SK-N-SH (cell line): ENCODE measurements around the gene EXOC6B. TPM values are rescaled to one million over a fixed set of nuclear protein-coding genes. Genes with fewer than 3 reads are reported as not detected.

ENCODE experiments used
- CTCF ChIA-PET: fragments of 300-600, 350-600 bp; formaldehyde crosslinking; extraction: SDS; loops from one replicate; lab custom pipeline; 2021; lab: Yijun Ruan, JAX
- POLR2A ChIA-PET: fragments of 350-600 bp; sonication (Branson Sonifier 250); formaldehyde crosslinking; extraction: SDS; loops from one replicate; lab custom pipeline; 2020; ENCODE audit warnings: antibody characterized with exemption, inconsistent platforms; lab: Yijun Ruan, JAX
- DNase-seq: peaks from one replicate; pipeline ENCODE4 v3.0.0; 2012
- H2AFZ ChIP-seq: fragments of 200-600 bp; sonication (generic); 2 replicates; pipeline ENCODE4 v1.8.1; 2016; ENCODE audit warnings: antibody characterized with exemption, mild to moderate bottlenecking, low read depth
- H3F3A ChIP-seq: fragments of 200-600 bp; sonication (generic); replicated peaks from 2 replicates; pipeline ENCODE3; 2016; ENCODE audit warnings: antibody characterized with exemption, mild to moderate bottlenecking; ENCODE audit not compliant: insufficient read depth
- H3K27ac ChIP-seq, 2 experiments: fragments of 200-500 bp in 1 of 2; fragments of 200-600 bp in 1 of 2; sonication (Bioruptor generic) in 1 of 2; sonication (generic), shearing (Covaris generic) in 1 of 2; 2 replicates each; pipeline versions ENCODE4 v1.5.1 to v1.6.1; 2014 to 2016; ENCODE audit warnings: low read depth in 2 of 2, inconsistent platforms in 1 of 2, low read length in 1 of 2, mild to moderate bottlenecking in 1 of 2, mixed read lengths in 1 of 2
- H3K27me3 ChIP-seq: fragments of 200-600 bp; sonication (generic), shearing (Covaris generic); 2 replicates; pipeline ENCODE4 v1.6.1; 2016; ENCODE audit warnings: mixed run types; ENCODE audit not compliant: insufficient read depth
- H3K36me3 ChIP-seq, 2 experiments: fragments of 200-500 bp in 1 of 2; fragments of 200-600 bp in 1 of 2; sonication (Bioruptor generic) in 1 of 2; sonication (generic) in 1 of 2; replicated peaks in 1 of 2; 2 replicates each; pipeline versions ENCODE3 to v1.5.1; 2014 to 2016; ENCODE audit warnings: low read length in 1 of 2, mild to moderate bottlenecking in 1 of 2; ENCODE audit not compliant: insufficient read depth in 2 of 2, control insufficient read depth in 1 of 2
- H3K4me1 ChIP-seq, 2 experiments: fragments of 200-500 bp in 1 of 2; fragments of 200-600 bp in 1 of 2; sonication (Bioruptor generic) in 1 of 2; sonication (generic), shearing (Covaris generic) in 1 of 2; 2 replicates each; pipeline versions ENCODE4 v1.5.1 to v1.6.1; 2014 to 2016; ENCODE audit warnings: low read depth in 1 of 2, low read length in 1 of 2, mixed run types in 1 of 2; ENCODE audit not compliant: insufficient read depth in 2 of 2, control insufficient read depth in 1 of 2
- H3K4me2 ChIP-seq: fragments of 200-600 bp; sonication (generic), shearing (Covaris generic); 2 replicates; pipeline ENCODE4 v1.6.1; 2017; ENCODE audit warnings: mixed run types
- H3K4me3 ChIP-seq, 2 experiments: fragments of 200-500 bp in 1 of 2; fragments of 200-600 bp in 1 of 2; sonication (Bioruptor generic) in 1 of 2; sonication (generic), shearing (Covaris generic) in 1 of 2; 2 replicates each; pipeline versions ENCODE4 v1.5.1 to v1.8.1; 2014 to 2016; ENCODE audit warnings: low read depth in 2 of 2, inconsistent platforms in 1 of 2, low read length in 1 of 2, mild to moderate bottlenecking in 1 of 2, mixed read lengths in 1 of 2, moderate library complexity in 1 of 2
- H3K79me2 ChIP-seq: fragments of 200-600 bp; sonication (generic); 2 replicates; pipeline ENCODE4 v1.8.1; 2017; ENCODE audit warnings: mild to moderate bottlenecking; ENCODE audit not compliant: insufficient read depth
- H3K9ac ChIP-seq: fragments of 200-600 bp; sonication (generic); 2 replicates; pipeline ENCODE4 v1.6.1; 2017; ENCODE audit warnings: mixed run types
- H3K9me2 ChIP-seq: fragments of 200-600 bp; sonication (generic); 2 replicates; pipeline ENCODE4 v1.6.1; 2017; ENCODE audit warnings: mixed run types
- H3K9me3 ChIP-seq: fragments of 200-600 bp; sonication (generic); 2 replicates; pipeline ENCODE4 v1.6.1; 2017; ENCODE audit warnings: mixed run types, mild to moderate bottlenecking, moderate library complexity
- H4K20me1 ChIP-seq: fragments of 200-600 bp; sonication (generic); 2 replicates; pipeline ENCODE4 v1.6.1; 2017; ENCODE audit warnings: mild to moderate bottlenecking, mixed run types; ENCODE audit not compliant: insufficient read depth
- EP300 ChIP-seq, 2 experiments: IDR thresholded peaks; 2 replicates each; pipeline versions ENCODE4 v1.4.0 to v1.6.1; 2012; ENCODE audit warnings: borderline replicate concordance in 1 of 2, low read depth in 1 of 2, low read length in 1 of 2
- FOSL2 ChIP-seq: IDR thresholded peaks from 2 replicates; pipeline ENCODE4 v1.4.0; 2012; ENCODE audit warnings: low read depth, mild to moderate bottlenecking, moderate library complexity, borderline replicate concordance
- FOXJ3 ChIP-seq: sonication (generic); formaldehyde crosslinking; IDR thresholded peaks from 2 replicates; pipeline ENCODE4 v1.5.1; 2020; ENCODE audit warnings: mild to moderate bottlenecking, missing genetic modification reagents
- GABPA ChIP-seq: IDR thresholded peaks from 2 replicates; pipeline ENCODE4 v1.4.0; 2012; ENCODE audit warnings: low read depth, mild to moderate bottlenecking
- MEF2A ChIP-seq: IDR thresholded peaks from 2 replicates; pipeline ENCODE4 v1.4.0; 2012; ENCODE audit warnings: low read depth, borderline replicate concordance
- NFIC ChIP-seq: IDR thresholded peaks from 2 replicates; pipeline ENCODE4 v1.4.0; 2012; ENCODE audit warnings: borderline replicate concordance
- POLR2AphosphoS5 ChIP-seq: IDR thresholded peaks from 2 replicates; pipeline ENCODE4 v1.6.1; 2012; ENCODE audit warnings: low read depth, low read length
- RAD21 ChIP-seq: IDR thresholded peaks from 2 replicates; pipeline ENCODE4 v1.6.1; 2012; ENCODE audit warnings: mild to moderate bottlenecking, low read length
- RCOR1 ChIP-seq: fragments of 150-350 bp; IDR thresholded peaks from 2 replicates; pipeline ENCODE4 v1.6.1; 2017; ENCODE audit warnings: antibody characterized with exemption, low read length
- RFX5 ChIP-seq: IDR thresholded peaks from 2 replicates; pipeline ENCODE4 v1.6.1; 2012; ENCODE audit warnings: mild to moderate bottlenecking, improper control_type of control experiment, low read length
- SMC3 ChIP-seq: IDR thresholded peaks from 2 replicates; pipeline ENCODE4 v1.6.1; 2012; ENCODE audit warnings: low read depth, low read length, improper control_type of control experiment
- TCF12 ChIP-seq: IDR thresholded peaks from 2 replicates; pipeline ENCODE4 v1.4.0; 2012
- TEAD4 ChIP-seq: IDR thresholded peaks from 2 replicates; pipeline ENCODE4 v1.4.0; 2012; ENCODE audit warnings: mild to moderate bottlenecking, borderline replicate concordance; ENCODE audit not compliant: insufficient read depth
- WGBS: methylation state at CpG from one replicate; pipeline ENCODE4 v1.1.6; 2017; ENCODE audit warnings: low lambda C conversion rate; 5-methylcytosine and 5-hydroxymethylcytosine counted together
- polyA plus RNA-seq, 3 experiments: library from polyadenylated mRNA; depleted of rRNA; stranded (reverse); fragments of >200 nt; gene quantifications; 2 replicates each; pipeline ENCODE4 v1.2.3, GENCODE V29; 2012
- TF ChIP-seq, protein P1 (sequence below): IDR thresholded peaks from 2 replicates; pipeline ENCODE4; 2012
- TF ChIP-seq, protein P2 (sequence below): IDR thresholded peaks from 2 replicates; pipeline ENCODE4 v1.4.0; 2012; ENCODE audit warnings: low read depth
- TF ChIP-seq, protein P3 (sequence below): fragments of 150-350 bp; IDR thresholded peaks from 2 replicates; pipeline ENCODE4 v1.6.1; 2017; ENCODE audit warnings: antibody characterized with exemption, low read length, low read depth, borderline replicate concordance

EXOC6B gene
- polyA plus RNA-seq, 1 of the 3 experiments (the other 2 are of a cell fraction): 7.4 TPM

DNA sequence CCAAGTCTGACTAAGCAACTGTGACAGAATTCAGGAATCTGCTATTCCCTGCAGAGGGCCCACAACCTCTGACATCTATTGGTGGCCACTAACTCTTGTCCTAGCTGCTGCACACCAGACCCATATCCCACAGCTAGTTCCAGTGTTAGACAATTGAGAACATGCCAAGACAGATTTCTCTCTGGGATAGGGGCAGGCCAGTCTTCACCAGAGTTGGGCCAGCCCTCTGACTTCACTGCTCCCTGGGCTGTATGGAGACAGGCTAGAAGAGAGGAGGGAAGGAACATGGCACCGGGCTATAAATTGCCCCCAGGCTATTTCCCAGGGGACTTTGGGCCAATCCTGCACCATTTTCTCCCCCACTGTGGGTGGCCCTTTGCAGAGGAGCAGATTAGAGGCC, 645.5 kb downstream of the EXOC6B start:
- no peaks in the 10 kb centered on the region for H3K27me3 ChIP-seq
- ChIA-PET CTCF (interaction anchor here (1.1 kb wide), 1 partner anchor 399 kb away, joined by 4 read pairs; no protein-coding TSS in a partner anchor), POLR2A (no interaction called here)
- H3K4me3 ChIP-seq: no peak overlapping the region
- no peaks in the 10 kb centered on the region for H3K79me2 ChIP-seq
- 100% methylated on average over 1 of the region's 1 CpG for WGBS
- H3K9me3 ChIP-seq: no peaks in the 10 kb centered on the region
- H3K4me2 ChIP-seq: no peak overlapping the region
- no peak for DNase-seq
- H3K27ac ChIP-seq: no peak overlapping the region
- no peak for TF ChIP-seq TCF12
- TF ChIP-seq, protein P1, sequence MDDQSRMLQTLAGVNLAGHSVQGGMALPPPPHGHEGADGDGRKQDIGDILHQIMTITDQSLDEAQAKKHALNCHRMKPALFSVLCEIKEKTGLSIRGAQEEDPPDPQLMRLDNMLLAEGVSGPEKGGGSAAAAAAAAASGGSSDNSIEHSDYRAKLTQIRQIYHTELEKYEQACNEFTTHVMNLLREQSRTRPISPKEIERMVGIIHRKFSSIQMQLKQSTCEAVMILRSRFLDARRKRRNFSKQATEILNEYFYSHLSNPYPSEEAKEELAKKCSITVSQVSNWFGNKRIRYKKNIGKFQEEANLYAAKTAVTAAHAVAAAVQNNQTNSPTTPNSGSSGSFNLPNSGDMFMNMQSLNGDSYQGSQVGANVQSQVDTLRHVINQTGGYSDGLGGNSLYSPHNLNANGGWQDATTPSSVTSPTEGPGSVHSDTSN: no peak
- TF ChIP-seq GABPA: no peak
- no peak overlapping the region for H2AFZ ChIP-seq
- H3K9ac ChIP-seq: no peak overlapping the region
- H3K36me3 ChIP-seq: peaks cover 0 to 12% of the 10 kb centered on the region in 2 experiments
- no peaks in the 10 kb centered on the region for H3K4me1 ChIP-seq
- no peaks in the 10 kb centered on the region for H3K9me2 ChIP-seq
- H3F3A ChIP-seq: no peaks in the 10 kb centered on the region
- H4K20me1 ChIP-seq: no peaks in the 10 kb centered on the region

- POLR2A ChIA-PET: no interaction called here
- no peak overlapping the region for H3K4me3 ChIP-seq
Observed at GRCh38 chr2:72178551-72178950, 647.3 kb downstream of the EXOC6B start.

More at GRCh38 chr2:72178551-72178950, 647.3 kb downstream of the EXOC6B start:
- Histone ChIP-seq H3K9me3 (no peaks in the 10 kb centered on the region), H4K20me1 (no peaks in the 10 kb centered on the region), H3K9me2 (no peaks in the 10 kb centered on the region), H2AFZ (no peak overlapping the region), H3F3A (no peaks in the 10 kb centered on the region), H3K4me1 (peaks cover 0 to 6% of the 10 kb centered on the region in 2 experiments; a peak in 1 of 4 replicates), H3K79me2 (no peaks in the 10 kb centered on the region), H3K36me3 (peaks cover 0 to 12% of the 10 kb centered on the region in 2 experiments), H3K27me3 (no peaks in the 10 kb centered on the region), H3K4me2 (no peak overlapping the region), H3K27ac (no peak overlapping the region), H3K9ac (no peak overlapping the region)
- 88% methylated on average over 2 of the region's 2 CpGs for WGBS
- CTCF ChIA-PET: interaction anchor here (0.6 kb wide), 1 partner anchor 52 kb away, joined by 3 read pairs; no protein-coding TSS in a partner anchor
- TF ChIP-seq EP300 (IDR thresholded peaks at IDR 0.05; ENCODE audit: borderline replicate concordance in 1 of 2, low read depth in 1 of 2, low read length in 1 of 2) (no peak), FOXJ3 (no peak), POLR2AphosphoS5 (no peak), FOSL2 (no peak), MEF2A (no peak), RFX5 (no peak), SMC3 (no peak), TCF12 (no peak), TEAD4 (no peak), RAD21 (no peak), NFIC (no peak), GABPA (no peak), RCOR1 (no peak)
- TF ChIP-seq, protein P2, sequence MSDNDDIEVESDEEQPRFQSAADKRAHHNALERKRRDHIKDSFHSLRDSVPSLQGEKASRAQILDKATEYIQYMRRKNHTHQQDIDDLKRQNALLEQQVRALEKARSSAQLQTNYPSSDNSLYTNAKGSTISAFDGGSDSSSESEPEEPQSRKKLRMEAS: no peak
- TF ChIP-seq, protein P3, sequence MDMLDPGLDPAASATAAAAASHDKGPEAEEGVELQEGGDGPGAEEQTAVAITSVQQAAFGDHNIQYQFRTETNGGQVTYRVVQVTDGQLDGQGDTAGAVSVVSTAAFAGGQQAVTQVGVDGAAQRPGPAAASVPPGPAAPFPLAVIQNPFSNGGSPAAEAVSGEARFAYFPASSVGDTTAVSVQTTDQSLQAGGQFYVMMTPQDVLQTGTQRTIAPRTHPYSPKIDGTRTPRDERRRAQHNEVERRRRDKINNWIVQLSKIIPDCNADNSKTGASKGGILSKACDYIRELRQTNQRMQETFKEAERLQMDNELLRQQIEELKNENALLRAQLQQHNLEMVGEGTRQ: no peak
- DNase-seq: no peak
